ENCODE data around the gene AGBL5.

DNA sequence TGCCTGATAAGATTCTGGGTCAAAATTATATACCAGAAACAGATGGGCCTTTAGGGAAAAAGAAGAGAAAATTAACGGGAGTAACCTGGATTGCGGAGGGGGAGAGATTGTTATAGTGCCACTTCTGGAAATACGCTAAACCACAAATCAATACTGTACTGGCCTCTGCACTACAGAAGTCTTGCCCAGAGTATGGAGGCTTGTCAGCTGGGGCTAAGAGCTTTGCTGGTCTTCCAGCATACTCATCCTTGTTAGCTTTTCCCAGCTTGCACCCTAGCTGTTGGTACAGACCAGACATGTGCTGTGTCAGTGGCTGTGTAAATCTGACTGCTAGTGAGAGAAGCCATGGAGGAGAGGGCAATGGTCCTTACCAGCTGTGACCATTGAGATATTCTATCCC lies 8.9 kb downstream of the AGBL5 start:
- TF ChIP-seq GATA1 (IDR thresholded peaks at IDR 0.05; ENCODE audit: low read depth, low read length), result no peak
- no peak for TF ChIP-seq POLR2A (IDR thresholded peaks at IDR 0.05; ENCODE audit: low read length)
